HG02588 (cell line): Measurements from ENCODE around the gene STMN1.
"Not testable (repeated sequence)": the region's sequence is repeated elsewhere in the genome, so short reads cannot be mapped to it uniquely, and the experiment has no call there.

Experiments
- ATAC-seq: cut with Tn5 transposase; IDR thresholded peaks from one replicate; pipeline ENCODE4 v1.9.1; 2021; ENCODE audit warnings: mild to moderate bottlenecking, moderate library complexity; ENCODE audit not compliant: unreplicated experiment

The STMN1 gene

DNA sequence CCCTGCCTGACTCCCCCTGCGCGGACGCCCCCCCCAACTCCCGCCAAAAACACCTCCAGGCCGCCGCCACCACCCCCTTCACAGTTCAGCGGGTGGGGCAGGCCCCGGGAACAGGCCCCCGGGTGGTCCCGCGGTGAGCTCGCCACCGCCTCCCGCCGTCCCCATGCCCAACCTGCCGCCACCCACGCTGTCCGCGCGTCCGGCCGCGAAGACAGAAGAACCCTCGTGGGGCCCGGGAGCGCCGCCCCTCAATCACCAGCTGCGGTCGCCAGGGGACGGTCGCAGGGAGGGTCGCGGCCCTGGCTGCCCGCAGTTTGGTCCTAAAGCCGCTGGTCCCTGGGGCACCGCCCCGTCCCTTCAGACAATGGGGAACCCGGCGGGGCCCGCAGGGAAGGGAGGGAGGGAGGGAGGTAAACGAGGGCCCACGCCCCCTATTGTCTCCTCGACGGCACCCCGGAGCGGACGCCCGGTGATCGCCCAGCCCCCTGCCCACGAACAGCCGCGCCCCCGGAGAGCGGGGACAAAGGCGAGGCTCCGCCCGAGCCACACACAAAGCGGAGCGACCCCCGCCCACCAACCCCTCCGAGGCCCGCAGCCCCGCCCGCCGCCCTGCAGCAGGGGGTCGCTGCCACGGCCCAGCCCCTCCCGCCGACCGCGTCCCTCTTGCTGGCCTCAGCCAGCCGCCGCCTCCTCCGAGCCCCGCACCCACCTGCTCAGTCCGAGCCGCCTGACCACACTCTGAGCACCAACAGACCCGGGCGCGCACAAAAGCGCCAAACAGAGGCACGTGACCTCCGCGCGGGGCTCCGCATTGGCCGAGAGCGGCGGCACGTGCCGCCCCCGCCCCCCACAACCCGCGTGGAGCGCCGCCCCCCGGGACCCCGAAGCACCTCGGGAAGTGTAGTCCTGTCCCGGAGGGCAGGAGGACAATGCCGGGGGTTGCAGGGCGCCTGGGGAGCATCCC, at the start of gene STMN1:
Gene STMN1, minus strand, starts transcription at position 740 of the 964 bp plus-strand sequence. CDS start 1,743 bp downstream, outside the sequence.
- ATAC-seq, result peak; percentile 52

DNA sequence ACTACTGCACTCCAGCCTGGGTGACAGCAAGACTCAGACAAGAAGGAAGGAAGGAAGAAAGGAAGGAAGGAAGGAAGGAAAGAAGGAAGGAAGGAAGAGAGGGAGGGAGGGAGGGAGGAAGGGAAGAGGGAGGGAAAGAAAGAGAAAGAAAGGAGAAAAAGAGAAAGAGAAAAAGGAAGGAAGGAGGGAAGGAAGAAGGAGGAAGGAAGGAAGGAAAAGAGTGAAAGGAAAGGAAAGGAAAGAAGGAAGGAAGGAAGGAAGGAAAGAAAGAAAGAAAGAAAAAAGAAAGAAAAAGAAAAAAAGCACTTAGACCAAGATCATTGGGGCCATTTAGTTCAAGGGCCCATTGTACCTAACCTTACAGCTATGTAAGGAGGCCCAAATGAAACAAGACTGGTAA, 49.3 kb upstream of the STMN1 start:
- no peak for ATAC-seq

DNA sequence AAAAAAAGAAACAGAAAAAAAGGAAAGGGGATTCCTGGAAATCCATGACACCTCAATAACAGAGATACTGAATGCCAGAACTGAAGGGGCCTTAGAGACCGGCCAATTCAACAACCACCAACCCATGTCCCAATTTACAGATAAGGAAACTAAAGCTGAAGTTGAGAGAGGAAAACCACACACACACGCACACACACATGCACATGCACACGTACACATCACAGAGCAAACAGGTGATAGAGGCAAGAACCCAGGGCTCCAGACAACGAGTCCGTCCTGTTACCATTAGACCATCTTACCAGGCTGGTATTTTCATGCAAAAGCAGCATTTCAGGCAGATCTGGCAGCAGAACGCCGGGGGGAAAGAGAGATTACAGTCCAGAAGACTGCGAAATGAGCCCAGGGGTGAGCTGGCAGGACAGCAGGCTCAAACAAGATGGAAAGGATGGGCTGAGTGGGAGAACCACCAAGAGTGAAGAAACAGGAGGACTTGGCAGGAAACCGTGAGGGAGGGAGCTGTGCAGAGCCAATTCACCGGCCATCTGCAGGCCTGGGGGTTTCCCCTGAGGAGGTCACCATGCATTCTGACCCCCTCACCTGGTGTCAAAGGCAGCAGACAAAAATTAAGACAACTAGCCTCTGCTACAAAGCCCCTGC, 48.2 kb upstream of the STMN1 start:
- no peak for ATAC-seq

DNA sequence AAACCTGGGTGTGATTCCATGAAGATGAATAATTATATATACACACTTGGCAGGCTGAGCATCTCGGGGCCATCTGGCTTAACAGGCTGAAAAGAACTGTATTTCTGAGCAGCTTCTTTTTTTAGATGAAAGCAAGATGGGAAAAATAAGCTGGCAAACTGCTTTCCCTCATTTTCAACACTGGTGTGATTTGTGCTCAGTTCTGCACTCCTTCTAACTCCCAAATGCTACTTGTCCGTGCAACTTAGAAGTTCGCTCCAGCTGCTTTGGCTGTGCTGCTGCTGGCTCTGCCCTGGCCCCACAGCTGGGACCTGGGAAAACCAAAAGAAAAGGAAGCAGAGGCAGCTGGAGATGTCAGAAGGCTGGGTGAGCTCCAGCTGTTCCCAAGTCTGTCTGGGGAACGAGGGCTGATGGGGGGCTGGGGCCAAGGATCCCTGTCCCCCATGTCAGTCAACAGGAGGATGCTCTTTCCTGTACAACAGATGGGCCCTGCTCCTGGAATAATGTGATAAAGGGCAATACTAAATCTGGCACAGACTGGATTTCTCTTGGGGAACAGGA, 46.7 kb upstream of the STMN1 start:
- no peak for ATAC-seq

DNA sequence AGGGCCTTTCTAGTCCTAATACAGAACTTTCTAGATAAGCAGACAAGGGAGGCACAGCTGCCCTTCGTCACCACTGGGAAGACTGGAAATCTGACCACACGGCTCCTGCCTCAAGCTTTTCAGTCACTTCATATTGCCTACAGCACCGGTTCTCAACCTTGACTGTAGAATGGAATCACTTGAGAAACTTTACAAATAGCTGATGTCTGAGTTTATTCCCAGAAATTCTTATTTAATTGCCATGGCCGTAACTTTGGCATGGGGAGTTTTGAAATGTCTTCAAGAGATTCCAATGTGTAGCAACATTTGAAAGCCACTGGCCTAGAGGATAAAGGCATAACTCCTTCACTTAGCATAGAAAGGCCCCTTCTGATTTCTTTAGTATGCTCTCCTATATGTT, 42.4 kb upstream of the STMN1 start:
- ATAC-seq, result no peak

DNA sequence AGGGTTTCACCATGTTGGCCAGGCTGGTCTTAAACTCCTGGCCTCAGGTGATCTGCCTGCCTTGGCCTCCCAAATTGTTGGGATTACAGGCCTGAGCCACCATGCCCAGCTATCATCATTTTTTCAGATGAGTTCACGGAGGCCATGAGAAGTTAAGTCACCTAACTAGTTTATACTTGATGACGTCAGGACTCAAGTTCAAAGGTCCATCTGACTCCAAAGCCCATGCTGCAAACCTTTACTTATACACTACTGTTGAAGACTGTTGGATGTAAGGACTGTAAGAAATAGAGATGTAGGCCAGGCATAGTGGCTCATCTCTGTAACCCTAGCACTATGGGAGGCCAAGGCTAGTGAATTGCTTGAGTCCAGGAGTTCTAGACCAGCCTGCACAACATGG, 40.8 kb upstream of the STMN1 start:
- ATAC-seq, result no peak

DNA sequence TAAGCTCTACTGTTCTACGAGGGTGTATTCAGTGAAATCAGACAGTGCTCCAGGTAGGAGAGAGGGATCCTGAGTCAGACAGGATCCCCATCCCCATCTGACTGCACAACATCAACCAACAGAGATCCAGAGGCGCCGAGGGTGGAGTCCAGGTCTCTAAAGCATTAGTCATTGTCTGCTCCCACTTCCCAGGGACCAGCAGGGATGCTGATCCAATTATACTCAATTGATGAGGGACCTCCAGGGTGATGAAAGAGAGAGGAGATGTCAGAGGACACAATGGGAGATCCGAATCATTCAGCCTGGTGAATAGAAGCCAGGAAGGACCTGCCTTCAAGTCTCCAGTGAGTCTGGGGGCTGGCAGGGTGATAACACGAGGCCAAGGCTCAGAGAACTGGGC, 39.5 kb upstream of the STMN1 start:
- no peak for ATAC-seq

DNA sequence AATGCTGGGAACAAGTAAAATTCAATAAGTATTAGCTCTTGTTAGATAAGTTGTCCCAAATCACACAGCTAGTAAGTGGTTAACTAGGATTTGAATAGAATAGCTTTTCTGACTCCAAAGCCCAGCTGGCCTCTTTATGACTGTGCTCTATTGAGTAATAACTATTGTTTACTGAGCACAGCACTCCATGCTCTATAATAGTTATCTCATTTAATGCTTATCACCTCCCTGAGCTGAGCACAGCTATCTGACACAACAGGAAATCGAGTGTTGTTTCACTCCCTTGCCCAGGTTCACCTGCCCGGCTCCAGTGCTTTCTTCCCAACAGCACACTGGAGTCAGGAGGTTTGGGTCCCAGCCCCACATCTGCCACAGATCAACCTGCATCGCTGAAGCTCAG, 38.8 kb upstream of the STMN1 start:
- no peak for ATAC-seq

DNA sequence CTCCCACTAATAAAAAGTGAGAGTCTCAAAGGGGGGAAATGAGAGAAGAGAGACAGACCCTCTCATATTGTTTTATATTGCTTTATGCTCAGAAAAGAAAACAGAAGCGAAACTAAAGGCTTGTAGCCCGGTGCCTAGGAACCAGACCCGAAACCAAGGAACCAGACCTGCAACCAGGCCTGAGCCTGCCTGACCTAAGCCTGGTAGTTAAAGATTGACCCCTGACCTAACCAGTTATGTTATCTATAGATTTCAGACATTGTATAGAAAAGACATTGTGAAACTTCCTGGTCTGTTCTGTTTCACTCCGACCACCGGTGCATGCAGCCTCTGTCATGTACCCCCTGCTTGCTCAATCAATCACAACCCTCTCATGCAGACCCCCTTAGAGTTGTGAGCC, 37.3 kb upstream of the STMN1 start:
- not testable (repeated sequence) for ATAC-seq

DNA sequence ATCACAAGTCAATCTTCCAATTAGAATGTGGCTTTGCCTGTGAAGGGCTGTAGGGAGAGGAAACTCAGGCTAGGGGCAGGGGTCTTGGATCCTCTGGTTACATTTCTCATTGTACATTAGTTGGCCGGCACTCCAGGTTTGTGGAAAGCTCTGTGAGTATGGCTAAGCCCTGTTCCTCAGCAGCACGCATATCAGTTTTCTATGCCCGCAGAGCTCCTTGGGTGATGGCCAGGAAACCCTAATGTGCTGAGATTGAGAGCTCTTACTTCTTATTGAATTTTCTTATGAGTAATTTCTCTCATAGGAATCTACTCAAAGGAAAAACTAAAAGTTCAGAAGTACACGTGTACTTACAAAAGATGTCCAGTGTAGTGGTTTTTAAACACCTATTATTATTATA, 30.7 kb upstream of the STMN1 start:
- ATAC-seq, result no peak

DNA sequence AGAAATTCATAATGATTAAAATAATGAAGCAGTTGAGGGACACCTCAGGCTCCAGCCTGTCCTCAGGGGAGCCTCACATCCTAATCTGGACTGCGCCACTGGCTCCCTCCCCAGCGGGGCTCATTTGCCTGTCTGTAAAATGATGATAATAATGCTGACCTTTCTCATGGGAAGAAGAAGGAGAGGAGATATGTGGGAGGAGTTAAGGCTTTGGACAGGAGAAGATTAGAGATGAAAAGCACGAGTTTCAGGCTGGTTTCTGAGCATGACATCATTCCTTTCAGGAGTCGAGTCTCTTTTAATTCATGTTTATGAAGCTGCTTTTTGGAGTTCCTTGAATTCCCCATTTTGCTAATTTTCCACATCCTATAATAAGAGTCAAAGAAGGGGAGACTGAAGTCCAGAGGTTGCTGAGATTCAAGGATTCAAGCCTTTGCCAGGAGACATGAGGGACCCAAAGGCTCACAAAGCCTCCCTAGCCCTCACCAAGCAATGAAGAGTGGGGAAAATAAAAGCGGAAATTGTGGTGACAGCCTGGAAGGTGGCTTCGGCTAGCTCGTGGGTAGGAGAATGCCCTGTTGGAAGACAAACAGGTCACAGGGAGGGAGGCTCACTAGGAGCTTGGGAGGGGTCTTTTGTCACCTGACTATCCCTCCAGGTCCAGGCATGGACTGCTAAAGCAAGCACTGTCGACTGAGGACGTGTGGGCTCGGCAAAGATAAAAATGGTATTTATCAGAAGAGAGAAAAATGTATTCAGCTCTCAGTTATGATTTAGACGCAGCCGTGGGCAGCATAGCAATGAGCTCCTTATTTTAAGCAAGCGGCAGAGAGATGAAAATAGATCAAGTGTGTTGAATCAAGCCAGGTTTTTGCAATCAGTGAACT, 27.5 kb upstream of the STMN1 start:
- ATAC-seq, result no peak

DNA sequence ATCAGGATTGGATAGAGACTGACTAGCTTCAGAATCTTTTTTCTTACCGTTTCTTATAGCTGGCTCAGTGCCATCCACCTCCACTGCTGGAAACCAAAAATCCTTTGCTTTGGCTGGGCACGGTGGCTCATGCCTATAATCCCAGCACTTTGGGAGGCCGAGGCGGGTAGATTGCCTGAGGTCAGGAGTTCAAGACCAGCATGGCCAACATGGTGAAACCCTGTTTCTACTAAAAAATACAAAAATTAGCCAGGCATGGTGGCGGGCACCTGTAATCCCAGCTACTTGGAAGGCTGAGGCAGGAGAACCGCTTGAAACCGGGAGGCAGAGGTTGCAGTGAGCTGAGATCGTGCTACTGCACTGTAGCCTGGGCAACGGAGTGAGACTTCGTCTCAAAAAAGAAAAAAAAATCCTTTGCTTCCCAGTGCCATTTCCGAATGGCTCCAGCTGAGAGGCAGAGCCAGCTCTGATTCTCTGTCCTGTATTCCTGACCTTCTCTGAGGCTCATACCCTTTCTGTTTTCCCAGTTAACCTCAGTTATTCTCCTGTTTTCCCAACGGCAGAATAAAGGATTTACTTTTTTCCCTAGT, 26.7 kb upstream of the STMN1 start:
- not testable (repeated sequence) for ATAC-seq

DNA sequence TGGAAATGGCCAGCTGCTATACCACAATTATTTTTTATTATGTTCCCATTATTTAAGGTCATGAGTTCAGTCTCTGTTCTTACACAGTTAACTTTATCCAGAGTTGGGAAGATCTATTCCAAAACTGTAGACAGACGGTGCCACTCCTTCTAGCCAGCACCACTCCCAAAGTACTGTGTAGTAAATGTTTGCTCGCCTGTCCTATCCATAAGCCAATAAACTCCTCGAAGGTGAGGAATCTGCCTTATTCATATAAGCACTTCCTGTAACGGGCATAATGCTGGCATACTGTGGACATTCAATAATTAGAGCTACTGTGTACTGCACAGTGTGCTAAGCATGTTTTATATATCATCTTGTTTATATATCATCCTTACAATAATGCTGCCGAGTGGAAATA, 26.1 kb upstream of the STMN1 start:
- no peak for ATAC-seq

DNA sequence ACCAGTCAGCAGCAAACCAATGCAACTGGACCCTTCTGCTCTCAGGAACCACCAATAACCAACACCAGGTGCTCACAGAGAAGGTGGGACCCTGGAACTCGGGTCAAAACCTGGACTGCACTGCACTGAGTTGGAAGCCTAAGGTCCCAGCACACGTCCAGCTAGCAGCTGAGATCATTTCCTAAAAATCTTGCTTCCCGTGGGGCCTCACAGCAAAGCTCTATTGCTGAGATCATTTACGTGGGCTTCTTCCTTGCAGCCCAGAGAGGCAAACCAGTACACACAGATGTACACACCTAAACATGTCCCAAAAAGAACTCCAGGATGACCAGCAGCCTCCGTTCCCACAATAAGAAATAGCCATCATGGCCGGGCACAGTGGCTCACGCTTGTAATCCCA, 22.8 kb upstream of the STMN1 start:
- no peak for ATAC-seq

DNA sequence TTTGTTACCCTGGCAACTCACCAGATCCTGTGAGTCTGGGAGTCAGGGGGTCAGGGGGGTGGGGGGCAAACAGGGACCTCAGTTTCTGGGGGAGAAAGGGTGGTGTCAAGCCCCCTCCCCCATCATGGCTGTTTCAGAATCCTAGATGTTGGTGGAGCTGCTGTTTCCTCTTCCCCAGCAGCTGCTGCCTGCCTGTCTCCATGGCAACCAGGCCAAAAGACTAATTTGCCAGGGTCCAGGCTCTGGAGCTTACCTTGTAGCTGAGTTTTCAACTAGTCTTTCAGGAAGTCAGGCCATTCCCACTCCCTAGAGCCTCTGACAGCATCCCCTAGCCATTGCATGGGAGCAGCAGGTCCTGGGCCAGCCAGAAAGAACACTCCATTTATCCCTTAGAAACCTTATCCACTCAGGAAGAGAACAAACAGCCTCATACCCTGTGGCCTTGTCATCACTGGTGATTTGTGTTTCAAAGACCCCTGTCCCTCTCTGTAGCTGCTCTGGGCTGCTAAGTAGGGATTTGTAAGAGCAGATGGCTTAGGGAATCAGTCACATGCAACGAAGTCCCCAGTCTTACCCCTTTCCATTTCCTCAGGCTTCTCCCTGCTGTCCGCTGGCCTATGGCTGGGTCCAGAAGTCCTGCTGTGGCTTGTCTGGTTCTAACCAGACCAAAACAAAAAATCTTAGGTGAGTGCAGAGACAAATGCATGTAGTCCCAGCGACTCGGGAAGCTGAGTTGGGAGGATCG, 21.5 kb upstream of the STMN1 start:
- no peak for ATAC-seq

DNA sequence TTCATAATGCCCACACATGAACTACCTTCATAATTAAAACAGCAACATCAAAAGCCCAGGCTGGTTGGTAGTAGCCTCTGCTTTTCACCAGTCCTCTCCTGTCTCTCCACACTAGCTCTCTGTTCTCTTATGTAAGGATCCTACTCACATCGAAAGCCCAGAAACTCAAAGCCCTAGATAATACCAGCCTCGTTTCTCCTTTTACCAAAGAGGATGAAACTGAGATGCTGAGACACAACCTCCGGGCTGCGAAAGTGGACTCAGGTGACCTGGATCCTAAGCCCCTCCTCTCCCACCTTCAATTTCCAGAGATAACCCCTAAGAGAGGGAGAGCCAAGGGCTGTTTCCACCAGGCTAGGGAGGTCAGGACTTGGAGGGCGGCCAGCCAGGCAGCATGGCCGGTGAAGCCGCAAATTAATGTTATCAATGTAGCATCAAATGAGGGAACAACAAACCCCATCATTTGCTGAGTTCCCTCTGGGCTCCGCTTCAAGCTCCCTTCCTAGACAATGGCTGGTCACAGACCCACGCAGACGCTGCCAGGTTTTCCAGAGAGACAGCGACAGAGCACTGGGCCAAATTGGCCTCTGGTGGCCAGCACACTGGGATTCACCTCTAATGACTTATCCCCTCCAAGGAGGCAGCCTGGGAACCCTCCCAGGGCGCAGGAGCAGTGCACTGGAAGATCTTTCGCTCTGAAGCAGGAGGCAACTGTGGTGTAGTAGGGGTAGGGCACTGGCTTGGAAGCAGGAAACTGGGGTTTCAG, 20.7 kb upstream of the STMN1 start:
- ATAC-seq, result no peak

DNA sequence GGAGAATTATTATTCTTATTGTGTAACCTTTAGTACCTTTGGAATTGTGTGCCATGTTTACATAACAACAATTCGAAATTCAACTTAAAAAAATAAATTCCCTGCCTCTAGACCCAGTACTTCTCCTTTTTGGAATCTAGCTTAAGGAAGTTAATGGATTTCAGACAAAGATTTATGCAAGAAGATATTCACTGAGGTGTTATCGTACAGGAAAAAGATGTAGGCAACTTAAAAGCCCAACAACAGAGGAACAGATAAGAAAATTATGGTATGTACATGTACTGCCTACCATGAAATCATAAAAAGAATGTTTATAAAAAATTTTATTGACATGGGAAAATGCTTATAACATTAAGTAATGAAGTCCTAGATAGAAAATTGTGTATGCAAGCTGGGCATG, 18.2 kb upstream of the STMN1 start:
- ATAC-seq, result no peak

DNA sequence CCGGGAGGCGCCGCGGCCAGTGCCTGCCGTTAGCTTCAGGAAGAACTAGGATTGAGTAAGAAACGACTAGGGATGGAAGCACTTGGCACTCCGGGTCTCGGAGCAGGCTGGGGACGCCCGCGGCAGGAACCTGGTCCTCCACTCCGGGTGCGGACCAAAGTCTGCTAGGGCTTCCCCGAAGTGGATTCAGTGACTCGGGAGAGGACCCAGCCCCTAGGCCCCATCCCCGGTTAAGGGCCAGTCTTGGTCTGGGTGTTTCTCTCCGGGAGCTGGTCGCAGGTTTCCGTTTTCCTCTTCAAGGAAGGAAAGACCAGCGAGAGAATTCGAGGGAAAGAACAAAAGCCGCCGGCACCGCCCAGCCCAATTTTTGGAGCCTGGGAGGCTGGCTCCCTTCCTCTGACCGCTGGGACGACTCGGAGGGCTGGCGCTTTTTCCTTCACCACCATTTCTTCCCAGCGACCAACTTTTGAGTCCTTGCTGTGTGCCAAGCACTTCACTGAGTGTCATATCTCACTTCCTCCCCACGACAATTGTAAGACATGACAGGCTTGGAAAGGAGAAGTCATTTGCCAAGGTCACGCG, 16.8 kb upstream of the STMN1 start:
- no peak for ATAC-seq
